Neural progenitor cell (in vitro differentiated cells): ENCODE results near the gene SNX14.

Source experiments
- EZH2 ChIP-seq: fragments of 200-600 bp; sonication (generic); IDR thresholded peaks from 2 replicates; pipeline ENCODE4 v1.6.1; 2017; ENCODE audit warnings: antibody characterized with exemption, mild to moderate bottlenecking, moderate library complexity
- EZH2phosphoT487 ChIP-seq: fragments of 200-600 bp; sonication (generic); IDR thresholded peaks from 2 replicates; pipeline ENCODE4 v1.6.1; 2017; ENCODE audit warnings: antibody characterized with exemption
- TF ChIP-seq, protein P1 (sequence below): fragments of 200-600 bp; sonication (generic); IDR thresholded peaks from 2 replicates; pipeline ENCODE4 v1.5.1; 2017; ENCODE audit warnings: antibody characterized with exemption, mild to moderate bottlenecking

DNA sequence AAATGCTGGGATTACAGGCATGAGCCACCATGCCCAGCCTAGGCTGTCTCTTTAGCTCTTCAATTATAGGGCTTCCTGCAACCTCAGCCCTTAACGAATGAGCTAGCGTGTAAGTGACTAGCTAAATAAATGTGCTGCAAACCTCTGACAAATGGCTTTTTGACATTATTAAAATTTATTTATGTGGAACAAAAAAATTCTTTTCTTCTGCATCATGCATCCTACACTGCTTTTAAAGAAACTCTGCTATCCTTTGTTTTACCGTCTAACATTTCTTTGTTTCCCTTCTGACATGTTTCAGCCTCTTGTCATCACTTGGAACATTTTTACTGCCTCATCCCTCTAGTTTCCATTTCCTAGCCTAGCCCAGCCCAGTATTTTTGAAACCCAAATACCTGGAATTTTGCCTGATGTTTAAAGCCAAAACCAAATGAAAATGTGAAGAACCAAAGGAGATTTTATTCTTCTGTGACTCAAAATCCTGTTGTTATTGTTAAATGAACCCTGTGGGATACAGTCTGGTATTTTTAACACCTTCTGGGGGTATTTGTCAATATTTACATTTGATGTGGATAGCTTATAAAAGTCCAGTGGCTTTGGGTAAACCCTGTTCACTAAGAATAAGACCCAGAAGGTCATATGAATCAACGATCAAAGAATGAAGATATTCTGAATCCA is 134.3 kb downstream of the SNX14 start:
- TF ChIP-seq, protein P1, sequence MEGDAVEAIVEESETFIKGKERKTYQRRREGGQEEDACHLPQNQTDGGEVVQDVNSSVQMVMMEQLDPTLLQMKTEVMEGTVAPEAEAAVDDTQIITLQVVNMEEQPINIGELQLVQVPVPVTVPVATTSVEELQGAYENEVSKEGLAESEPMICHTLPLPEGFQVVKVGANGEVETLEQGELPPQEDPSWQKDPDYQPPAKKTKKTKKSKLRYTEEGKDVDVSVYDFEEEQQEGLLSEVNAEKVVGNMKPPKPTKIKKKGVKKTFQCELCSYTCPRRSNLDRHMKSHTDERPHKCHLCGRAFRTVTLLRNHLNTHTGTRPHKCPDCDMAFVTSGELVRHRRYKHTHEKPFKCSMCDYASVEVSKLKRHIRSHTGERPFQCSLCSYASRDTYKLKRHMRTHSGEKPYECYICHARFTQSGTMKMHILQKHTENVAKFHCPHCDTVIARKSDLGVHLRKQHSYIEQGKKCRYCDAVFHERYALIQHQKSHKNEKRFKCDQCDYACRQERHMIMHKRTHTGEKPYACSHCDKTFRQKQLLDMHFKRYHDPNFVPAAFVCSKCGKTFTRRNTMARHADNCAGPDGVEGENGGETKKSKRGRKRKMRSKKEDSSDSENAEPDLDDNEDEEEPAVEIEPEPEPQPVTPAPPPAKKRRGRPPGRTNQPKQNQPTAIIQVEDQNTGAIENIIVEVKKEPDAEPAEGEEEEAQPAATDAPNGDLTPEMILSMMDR, result no peak
- TF ChIP-seq EZH2 (no peak), EZH2phosphoT487 (no peak)
